HL-60 (cell line): Measurements from ENCODE around the gene LUZP1.

ENCODE experiments used
- DNase-seq, 2 experiments: peaks; one replicate each; pipeline ENCODE4 v3.0.0-alpha.2; 2010 to 2020; ENCODE audit warnings: low read depth in 1 of 2, low spot score in 1 of 2
- H3K27ac ChIP-seq: fragments of 250-450 bp; sonication (Bioruptor Pico); replicated peaks from 2 replicates; pipeline ENCODE4 v1.5.1; 2020; ENCODE audit warnings: mild to moderate bottlenecking, moderate library complexity
- H3K27me3 ChIP-seq: fragments of 250-450 bp; sonication (Bioruptor Pico); 2 replicates; pipeline ENCODE4 v1.5.1; 2021; ENCODE audit warnings: mild to moderate bottlenecking, moderate library complexity; ENCODE audit not compliant: insufficient read depth, poor library complexity, severe bottlenecking
- H3K4me3 ChIP-seq: replicated peaks from 2 replicates; pipeline ENCODE4 v1.5.1; 2011; ENCODE audit warnings: mild to moderate bottlenecking, control low read depth, low read length; ENCODE audit not compliant: insufficient read depth
- GABPA ChIP-seq: IDR thresholded peaks from 2 replicates; pipeline ENCODE4 v1.6.1; 2012; ENCODE audit warnings: low read depth
- POLR2AphosphoS5 ChIP-seq: IDR thresholded peaks from 2 replicates; pipeline ENCODE4 v1.6.1; 2012; ENCODE audit warnings: low read depth
- REST ChIP-seq: IDR thresholded peaks from 2 replicates; pipeline ENCODE4 v1.6.1; 2012; ENCODE audit warnings: low read depth; ENCODE audit not compliant: insufficient replicate concordance
- SPI1 ChIP-seq: IDR thresholded peaks from 2 replicates; pipeline ENCODE4 v1.6.1; 2012; ENCODE audit warnings: low read depth, mild to moderate bottlenecking, borderline replicate concordance
- TF ChIP-seq, protein P1 (sequence below): IDR thresholded peaks from one replicate; pipeline ENCODE4 v1.5.1; 2011; ENCODE audit warnings: low read length, control low read depth, inconsistent platforms; ENCODE audit not compliant: insufficient read depth

LUZP1 gene

GRCh38 chr1:23101887-23102286, 66.8 kb downstream of the LUZP1 start:
- Histone ChIP-seq H3K27me3 (no peaks in the 10 kb centered on the region), H3K4me3 (no peak overlapping the region), H3K27ac (no peak overlapping the region)
- no peak for TF ChIP-seq REST
- TF ChIP-seq, protein P1, sequence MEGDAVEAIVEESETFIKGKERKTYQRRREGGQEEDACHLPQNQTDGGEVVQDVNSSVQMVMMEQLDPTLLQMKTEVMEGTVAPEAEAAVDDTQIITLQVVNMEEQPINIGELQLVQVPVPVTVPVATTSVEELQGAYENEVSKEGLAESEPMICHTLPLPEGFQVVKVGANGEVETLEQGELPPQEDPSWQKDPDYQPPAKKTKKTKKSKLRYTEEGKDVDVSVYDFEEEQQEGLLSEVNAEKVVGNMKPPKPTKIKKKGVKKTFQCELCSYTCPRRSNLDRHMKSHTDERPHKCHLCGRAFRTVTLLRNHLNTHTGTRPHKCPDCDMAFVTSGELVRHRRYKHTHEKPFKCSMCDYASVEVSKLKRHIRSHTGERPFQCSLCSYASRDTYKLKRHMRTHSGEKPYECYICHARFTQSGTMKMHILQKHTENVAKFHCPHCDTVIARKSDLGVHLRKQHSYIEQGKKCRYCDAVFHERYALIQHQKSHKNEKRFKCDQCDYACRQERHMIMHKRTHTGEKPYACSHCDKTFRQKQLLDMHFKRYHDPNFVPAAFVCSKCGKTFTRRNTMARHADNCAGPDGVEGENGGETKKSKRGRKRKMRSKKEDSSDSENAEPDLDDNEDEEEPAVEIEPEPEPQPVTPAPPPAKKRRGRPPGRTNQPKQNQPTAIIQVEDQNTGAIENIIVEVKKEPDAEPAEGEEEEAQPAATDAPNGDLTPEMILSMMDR = no peak
- no peak for TF ChIP-seq GABPA
- TF ChIP-seq POLR2AphosphoS5 = no peak
- no peak for TF ChIP-seq SPI1
- DNase-seq = no peak

- Histone ChIP-seq H3K27me3 (no peaks in the 10 kb centered on the region), H3K4me3 (no peak overlapping the region), H3K27ac (no peak overlapping the region)
- DNase-seq = no peak
- TF ChIP-seq, protein P1 = no peak
- TF ChIP-seq REST (no peak), POLR2AphosphoS5 (no peak), SPI1 (no peak), GABPA (no peak)
These were observed 67.4 kb downstream of the LUZP1 start for GRCh38 chr1:23101101-23101827.

DNA sequence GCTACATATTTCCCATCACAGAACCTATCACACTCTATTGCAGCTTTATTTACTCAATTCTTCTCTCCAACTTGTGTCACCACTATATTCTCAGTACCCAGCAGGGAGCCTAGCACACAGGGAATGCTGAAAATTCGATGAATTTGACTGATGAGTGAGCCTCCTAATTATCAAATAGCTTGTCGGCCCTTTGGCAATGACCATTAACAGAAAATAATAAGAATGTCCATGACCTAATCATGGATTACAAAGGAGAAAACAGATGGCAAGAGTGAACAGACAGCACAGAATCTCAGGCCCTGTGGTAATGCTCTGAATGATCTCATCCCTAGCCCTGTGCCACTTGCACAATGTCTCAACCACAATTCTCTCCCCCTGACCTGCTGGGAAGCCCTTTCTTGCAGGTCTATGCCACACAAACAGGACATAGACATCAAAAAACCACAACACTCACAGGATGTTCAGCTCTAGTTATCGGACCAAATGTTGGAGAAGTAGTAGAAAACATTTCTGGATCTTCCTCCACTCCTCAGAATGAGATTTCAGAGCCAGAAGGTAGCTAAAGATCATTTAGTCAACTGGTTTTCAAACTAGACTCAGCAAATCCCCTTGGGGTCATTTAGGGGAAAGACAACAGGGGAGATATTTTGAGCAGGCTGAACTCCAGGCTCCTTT, 68.4 kb downstream of the LUZP1 start:
- TF ChIP-seq REST (no peak), SPI1 (no peak), GABPA (no peak), POLR2AphosphoS5 (peak; percentile 84)
- TF ChIP-seq, protein P1 = no peak
- no peaks in the 10 kb centered on the region for H3K27me3 ChIP-seq
- H3K27ac ChIP-seq = no peak overlapping the region
- no peak overlapping the region for H3K4me3 ChIP-seq
- peak; percentile 72 to 89 for DNase-seq
